CD4-positive, alpha-beta T cell (primary cell): ENCODE measurements around the gene C1QTNF7. TPM values are rescaled to one million over a fixed set of nuclear protein-coding genes. Genes with fewer than 3 reads are reported as not detected.

ENCODE experiments used
- ATAC-seq: fragments of 200-7000 bp; cut with Tn5 transposase; one replicate; pipeline ENCODE4 v1.10.0; 2022; ENCODE audit warnings: mild to moderate bottlenecking; ENCODE audit not compliant: poor library complexity
- CTCF ChIA-PET: fragments of 350-600 bp; sonication (Branson Sonifier 250); formaldehyde crosslinking; loops from one replicate; lab custom pipeline; 2021; ENCODE audit warnings: antibody characterized with exemption, inconsistent platforms; lab: Charles Lee
- POLR2A ChIA-PET: fragments of 350-600 bp; sonication (Branson Sonifier 250); formaldehyde crosslinking; loops from one replicate; lab custom pipeline; 2021; ENCODE audit warnings: antibody characterized with exemption, inconsistent platforms; lab: Charles Lee
- DNase-seq, 14 experiments: peaks; one replicate each; pipeline ENCODE4 v3.0.0-alpha.2; 2013 to 2020; ENCODE audit warnings: mixed read lengths in 2 of 14
- H3K27ac ChIP-seq, 2 donors: one replicate each; pipeline versions ENCODE4 v1.5.1 to v1.7.0; 2013; ENCODE audit warnings: low read length in 2 of 2, low read depth in 1 of 2, mild to moderate bottlenecking in 1 of 2
- H3K27me3 ChIP-seq, 2 experiments: 1 replicate in 1 of 2; 2 replicates in 1 of 2; pipeline versions ENCODE4 v1.6.1 to v1.7.0; 2013; ENCODE audit warnings: low read length in 2 of 2, control low read depth in 1 of 2, mild to moderate bottlenecking in 1 of 2, moderate library complexity in 1 of 2; ENCODE audit not compliant: insufficient read depth in 2 of 2, control insufficient read depth in 1 of 2
- H3K36me3 ChIP-seq: one replicate; pipeline ENCODE4 v1.6.1; 2013; ENCODE audit warnings: low read length, control low read depth; ENCODE audit not compliant: insufficient read depth
- H3K4me1 ChIP-seq: one replicate; pipeline ENCODE4 v1.6.1; 2013; ENCODE audit warnings: low read length, control low read depth; ENCODE audit not compliant: insufficient read depth
- H3K4me3 ChIP-seq: one replicate; pipeline ENCODE4 v1.5.1; 2013; ENCODE audit warnings: mild to moderate bottlenecking, low read length, moderate library complexity
- H3K9me3 ChIP-seq, 2 experiments: 1 replicate in 1 of 2; 2 replicates in 1 of 2; pipeline versions ENCODE4 v1.6.1 to v1.7.0; 2013; ENCODE audit warnings: low read length in 2 of 2, mild to moderate bottlenecking in 2 of 2, control low read depth in 1 of 2, moderate library complexity in 1 of 2; ENCODE audit not compliant: control insufficient read depth in 1 of 2, insufficient read depth in 1 of 2
- H3K27ac Mint-ChIP-seq: one replicate; pipeline ENCODE4 v1.8.0; 2020; ENCODE audit warnings: mixed read lengths
- H3K27me3 Mint-ChIP-seq: one replicate; pipeline ENCODE4 v1.8.0; 2021; ENCODE audit warnings: mixed read lengths
- H3K36me3 Mint-ChIP-seq: one replicate; pipeline ENCODE4 v1.8.0; 2021; ENCODE audit warnings: low read depth, mixed read lengths
- H3K4me1 Mint-ChIP-seq: one replicate; pipeline ENCODE4 v1.8.0; 2021; ENCODE audit warnings: low read depth, mixed read lengths
- H3K4me3 Mint-ChIP-seq: one replicate; pipeline ENCODE4 v1.8.0; 2020; ENCODE audit warnings: mild to moderate bottlenecking, mixed read lengths
- H3K9me3 Mint-ChIP-seq: one replicate; pipeline ENCODE4 v1.8.0; 2020; ENCODE audit warnings: mixed read lengths
- CTCF ChIP-seq: fragments of 200-600 bp; IDR thresholded peaks from one replicate; pipeline ENCODE4 v1.8.0; 2022; ENCODE audit warnings: antibody characterized with exemption, mild to moderate bottlenecking
- intact Hi-C, 2 experiments: fragments of 100-400 bp; cut with DNase I in 1 of 2; cut with micrococcal nuclease in 1 of 2; formaldehyde crosslinking; loops; one replicate each; pipeline versions ENCODE4 v1.15.1 to v1.9.0; 2023 to 2025; cut with DNase I, micrococcal nuclease
- total RNA-seq, 174 experiments: library from RNA in 2 of 174; stranded (reverse) in 2 of 174; gene quantifications; one replicate each; pipeline ENCODE4 v1.2.3 and lab custom pipeline; 2021 to 2026

The C1QTNF7 gene
- total RNA-seq, 2 experiments from 2014 or later, result not detected

- Histone ChIP-seq H3K9me3 (no peaks in the 10 kb centered on the region), H3K4me1 (peaks cover 27% of the 10 kb centered on the region), H3K36me3 (no peaks in the 10 kb centered on the region), H3K4me3 (no peak overlapping the region), H3K27ac (peak overlapping the region; percentile 38 to 52), H3K27me3 (no peaks in the 10 kb centered on the region)
- TF ChIP-seq CTCF, result no peak
- H3K27ac Mint-ChIP-seq, result peak overlapping the region; percentile 77
- peaks cover 61% of the 10 kb centered on the region for H3K4me1 Mint-ChIP-seq
- ChIA-PET CTCF (no interaction called here), POLR2A (interaction anchor here (1.2 to 1.6 kb wide), 3 partner anchors 24 to 253 kb away, joined by 3 to 4 read pairs (median 3); partner anchors contain the start of gene FBXL5)
- peak overlapping the region; percentile 71 for H3K4me3 Mint-ChIP-seq
- H3K27me3 Mint-ChIP-seq, result no peaks in the 10 kb centered on the region
- DNase-seq (no peak), ATAC-seq (no peak)
- H3K9me3 Mint-ChIP-seq, result no peaks in the 10 kb centered on the region
- H3K36me3 Mint-ChIP-seq, result no peaks in the 10 kb centered on the region
- intact Hi-C loops, result loop anchor here in 1 of 2 experiments (5.0 to 10.0 kb wide), 2 partner anchors 250 to 407 kb away; no protein-coding TSS in a partner anchor
Measured at GRCh38 chr4:15402146-15402545, 25.7 kb upstream of the C1QTNF7 start.

GRCh38 chr4:15402974-15403373 lies 24.9 kb upstream of the C1QTNF7 start:
- H3K27ac ChIP-seq, result no peak overlapping the region
- no peaks in the 10 kb centered on the region for H3K36me3 Mint-ChIP-seq
- H3K9me3 ChIP-seq, result no peaks in the 10 kb centered on the region
- intact Hi-C loops, result loop anchor here in 1 of 2 experiments (5.0 to 10.0 kb wide), 2 partner anchors 249 to 408 kb away; no protein-coding TSS in a partner anchor
- ATAC-seq (no peak), DNase-seq (no peak)
- peak overlapping the region; percentile 44 for H3K4me3 Mint-ChIP-seq
- peaks cover 61% of the 10 kb centered on the region for H3K4me1 Mint-ChIP-seq
- ChIA-PET POLR2A (no interaction called here), CTCF (no interaction called here)
- no peaks in the 10 kb centered on the region for H3K9me3 Mint-ChIP-seq
- H3K4me1 ChIP-seq, result peaks cover 27% of the 10 kb centered on the region
- TF ChIP-seq CTCF, result no peak
- no peaks in the 10 kb centered on the region for H3K27me3 ChIP-seq
- no peaks in the 10 kb centered on the region for H3K36me3 ChIP-seq
- no peaks in the 10 kb centered on the region for H3K27me3 Mint-ChIP-seq
- H3K27ac Mint-ChIP-seq, result no peak overlapping the region
- no peak overlapping the region for H3K4me3 ChIP-seq

GRCh38 chr4:15405018-15405417 lies 22.8 kb upstream of the C1QTNF7 start:
- peaks cover 60% of the 10 kb centered on the region for H3K4me1 Mint-ChIP-seq
- Histone ChIP-seq H3K4me3 (no peak overlapping the region), H3K27me3 (no peaks in the 10 kb centered on the region), H3K4me1 (peaks cover 19% of the 10 kb centered on the region), H3K36me3 (no peaks in the 10 kb centered on the region), H3K27ac (no peak overlapping the region), H3K9me3 (no peaks in the 10 kb centered on the region)
- ATAC-seq (no peak), DNase-seq (no peak)
- no peaks in the 10 kb centered on the region for H3K9me3 Mint-ChIP-seq
- POLR2A ChIA-PET, result no interaction called here
- H3K4me3 Mint-ChIP-seq, result no peak overlapping the region
- no peaks in the 10 kb centered on the region for H3K36me3 Mint-ChIP-seq
- no peak overlapping the region for H3K27ac Mint-ChIP-seq
- CTCF ChIA-PET, result no interaction called here
- TF ChIP-seq CTCF, result no peak
- no peaks in the 10 kb centered on the region for H3K27me3 Mint-ChIP-seq
- intact Hi-C loops, result loop anchor here in 1 of 2 experiments (10.0 kb wide), 1 partner anchor 410 kb away; no protein-coding TSS in a partner anchor
